Posterior vena cava (tissue), 2 donors: ENCODE data around the gene RUFY2. TPM values are rescaled to one million over a fixed set of nuclear protein-coding genes. Genes with fewer than 3 reads are reported as not detected.
"Not testable (repeated sequence)": the region's sequence is repeated elsewhere in the genome, so short reads cannot be mapped to it uniquely, and the experiment has no call there.

ENCODE experiments used
- DNase-seq: peaks from one replicate; pipeline ENCODE4 v3.0.0-alpha.2; 2020; ENCODE audit warnings: low spot score
- intact Hi-C, 2 donors: fragments of 100-400 bp; cut with DNase I; formaldehyde crosslinking; loops; one replicate each; pipeline versions ENCODE4 v1.14.1 to v1.14.2; 2022 to 2023
- long read RNA-seq, 2 donors: library from polyadenylated mRNA; unstranded; transcript quantifications; one replicate each; pipeline ENCODE4 v2.0.0, GENCODE V29; 2020 to 2021
- total RNA-seq, 2 donors: library from RNA; stranded (reverse); fragmentation: NEBNext Ultra II Directional; extraction: Animal tissue kit (Norgen Biotek cat#: 25700); gene quantifications; one replicate each; pipeline ENCODE4 v1.2.1, GENCODE V29; 2021
- donor health status: DM: yes; HTN: yes; CAD: no.
- donor health status: DM: yes; HTN: yes; CAD: no.

The RUFY2 gene
- 10 to 100 TPM; 27.0 to 31.6 TPM for total RNA-seq
- long read RNA-seq, donor 1, partial matches to known transcripts = 2 of 3 reads
- long read RNA-seq, donor 1, other reads (novel, unspliced or antisense) = 1 of 3 reads
- long read RNA-seq, donor 2, partial matches to known transcripts = 10 of 15 reads
- long read RNA-seq, donor 2, other reads (novel, unspliced or antisense) = 5 of 15 reads

GRCh38 chr10:68406815-68407548 is at the start of gene RUFY2:
Gene RUFY2 (minus strand): TSS chr10:68407277. CDS start chr10:68407189, 88 bp downstream.
- DNase-seq = peak; percentile 94
- intact Hi-C loops = no loop called here

GRCh38 chr10:68449698-68450097 is 42.6 kb upstream of the RUFY2 start:
- DNase-seq, intact Hi-C loops: not testable (repeated sequence)

- intact Hi-C loops = no loop called here
- DNase-seq = no peak
These were observed 39.1 kb upstream of the RUFY2 start for GRCh38 chr10:68446179-68446578.

GRCh38 chr10:68442971-68443370 is 35.9 kb upstream of the RUFY2 start:
- no peak for DNase-seq
- intact Hi-C loops = no loop called here

- DNase-seq = no peak
- intact Hi-C loops = no loop called here
These were observed 33.8 kb upstream of the RUFY2 start for GRCh38 chr10:68440898-68441297.

- DNase-seq = no peak
- intact Hi-C loops = no loop called here
These were observed 28.7 kb upstream of the RUFY2 start for GRCh38 chr10:68435803-68436202.

GRCh38 chr10:68434657-68435056 is 27.6 kb upstream of the RUFY2 start:
- DNase-seq = no peak
- intact Hi-C loops = no loop called here

- intact Hi-C loops = no loop called here
These were observed 21.5 kb upstream of the RUFY2 start for GRCh38 chr10:68428396-68429104.

GRCh38 chr10:68424454-68425014 is 17.5 kb upstream of the RUFY2 start:
- intact Hi-C loops = no loop called here
- no peak for DNase-seq

More at GRCh38 chr10:68428396-68429104, 21.5 kb upstream of the RUFY2 start:
- DNase-seq = no peak

- intact Hi-C loops = no loop called here
- no peak for DNase-seq
These were observed 16.4 kb upstream of the RUFY2 start for GRCh38 chr10:68423522-68423921.

- intact Hi-C loops = no loop called here
- no peak for DNase-seq
These were observed 12.3 kb upstream of the RUFY2 start for GRCh38 chr10:68419376-68419775.

- intact Hi-C loops = no loop called here
- DNase-seq = no peak
These were observed 1.9 kb upstream of the RUFY2 start for GRCh38 chr10:68408898-68409518.

- peak; percentile 86 for DNase-seq
- intact Hi-C loops = no loop called here
These were observed 814 bp downstream of the RUFY2 start for GRCh38 chr10:68406111-68406814.

- DNase-seq = no peak
- intact Hi-C loops = no loop called here
These were observed 3.4 kb downstream of the RUFY2 start for GRCh38 chr10:68403701-68404100.

GRCh38 chr10:68402276-68402675 is 4.8 kb downstream of the RUFY2 start:
- intact Hi-C loops = no loop called here
- DNase-seq = no peak

- intact Hi-C loops = no loop called here
- DNase-seq = no peak
These were observed 10.1 kb downstream of the RUFY2 start for GRCh38 chr10:68397005-68397404.

GRCh38 chr10:68385740-68386139 is 21.3 kb downstream of the RUFY2 start:
- DNase-seq = no peak
- intact Hi-C loops = no loop called here

GRCh38 chr10:68371604-68372003 is 35.5 kb downstream of the RUFY2 start:
- no peak for DNase-seq
- intact Hi-C loops = no loop called here

- intact Hi-C loops = no loop called here
- DNase-seq = no peak
These were observed 40.0 kb downstream of the RUFY2 start for GRCh38 chr10:68367121-68367520.
